Osteoblast (primary cell): ENCODE data around the gene MST1. TPM values are rescaled to one million over a fixed set of nuclear protein-coding genes. Genes with fewer than 3 reads are reported as not detected.

Experiments used
- DNase-seq: peaks from one replicate; pipeline ENCODE4 v3.0.0; 2011; ENCODE audit warnings: low spot score, mixed read lengths; ENCODE audit not compliant: insufficient read length; ENCODE audit errors: missing footprints
- H2AFZ ChIP-seq: 2 replicates; pipeline ENCODE4 v1.6.0; 2011; ENCODE audit warnings: mild to moderate bottlenecking, low read length
- H3K27ac ChIP-seq: 2 replicates; pipeline ENCODE4 v1.5.1; 2011; ENCODE audit warnings: mild to moderate bottlenecking, low read depth, low read length, moderate library complexity
- H3K27me3 ChIP-seq: 2 replicates; pipeline ENCODE4 v1.6.0; 2012; ENCODE audit warnings: mild to moderate bottlenecking, control low read depth, inconsistent platforms, low read length, moderate library complexity; ENCODE audit not compliant: insufficient read depth
- H3K36me3 ChIP-seq: 2 replicates; pipeline ENCODE4 v1.5.1; 2011; ENCODE audit warnings: mild to moderate bottlenecking, low read length, control low read depth, moderate library complexity; ENCODE audit not compliant: insufficient read depth
- H3K4me1 ChIP-seq: 2 replicates; pipeline ENCODE4 v1.5.1; 2011; ENCODE audit warnings: mild to moderate bottlenecking, low read length, control low read depth, moderate library complexity; ENCODE audit not compliant: insufficient read depth
- H3K4me2 ChIP-seq: 2 replicates; pipeline ENCODE4 v1.6.0; 2011; ENCODE audit warnings: mild to moderate bottlenecking, low read length; ENCODE audit not compliant: insufficient read depth
- H3K4me3 ChIP-seq: fragments of 200-600 bp; sonication (generic); 3 replicates; pipeline ENCODE4 v1.5.1; 2012; ENCODE audit warnings: mild to moderate bottlenecking, low read length, inconsistent platforms; ENCODE audit not compliant: insufficient read depth
- H3K79me2 ChIP-seq: 2 replicates; pipeline ENCODE4 v1.6.0; 2012; ENCODE audit warnings: mild to moderate bottlenecking, low read length, control low read depth, inconsistent platforms; ENCODE audit not compliant: insufficient read depth
- H3K9me3 ChIP-seq: 2 replicates; pipeline ENCODE4 v1.5.1; 2011; ENCODE audit warnings: low read depth, low read length, control low read depth
- H4K20me1 ChIP-seq: 2 replicates; pipeline ENCODE4 v1.6.0; 2012; ENCODE audit warnings: mild to moderate bottlenecking, low read length, control low read depth; ENCODE audit not compliant: insufficient read depth
- CTCF ChIP-seq: IDR thresholded peaks from 2 replicates; pipeline ENCODE4 v1.5.1; 2011; ENCODE audit warnings: mild to moderate bottlenecking, low read depth, low read length, moderate library complexity; ENCODE audit errors: extremely low read depth
- total RNA-seq: library from RNA; depleted of rRNA; stranded (reverse); fragments of >200 nt; gene quantifications from 2 replicates; pipeline ENCODE4 v1.2.3, GENCODE V29; 2012

MST1 gene
- total RNA-seq, 1 donor, result 6.9 TPM

DNA sequence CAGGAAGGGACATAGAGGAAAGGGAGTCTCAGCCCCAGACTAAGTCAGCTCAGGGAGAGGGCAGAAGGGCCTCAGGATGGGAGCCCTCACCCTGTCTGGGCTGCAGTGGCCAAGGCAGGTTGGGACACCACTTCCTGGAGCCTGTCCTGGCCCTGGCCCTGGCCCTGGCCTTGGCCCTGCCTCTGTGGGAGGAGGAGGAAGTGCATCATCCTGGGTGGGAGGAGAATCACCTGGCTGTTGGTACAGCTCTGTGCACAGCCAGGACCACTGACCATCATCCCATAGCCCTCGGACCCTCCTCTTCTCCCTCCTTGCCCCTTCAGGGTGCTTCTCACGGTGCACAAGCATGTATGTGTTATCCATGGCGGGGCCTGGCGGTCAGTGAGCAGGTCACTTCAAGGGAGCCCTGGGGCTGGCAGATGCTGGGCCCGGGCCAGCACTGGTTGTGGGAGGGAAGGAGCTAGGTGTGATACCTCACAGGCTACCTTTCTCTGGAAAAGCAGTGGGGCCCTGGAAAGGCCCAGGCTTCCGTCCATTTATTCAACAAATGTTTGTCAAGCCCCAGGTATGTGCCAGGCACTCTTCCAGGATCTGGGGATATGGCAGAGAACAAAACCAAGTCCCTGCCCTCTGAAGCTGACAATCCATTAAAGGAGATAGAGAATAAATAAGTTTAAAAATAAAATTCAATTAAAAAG, 23.3 kb downstream of the MST1 start:
- Histone ChIP-seq H2AFZ (no peak overlapping the region), H3K27me3 (peaks cover 3% of the 10 kb centered on the region), H3K4me2 (no peak overlapping the region), H3K36me3 (no peaks in the 10 kb centered on the region), H3K4me1 (peaks cover 13% of the 10 kb centered on the region), H3K4me3 (no peak overlapping the region), H3K27ac (no peak overlapping the region), H3K9me3 (no peaks in the 10 kb centered on the region), H4K20me1 (peaks cover 3% of the 10 kb centered on the region), H3K79me2 (no peaks in the 10 kb centered on the region)
- TF ChIP-seq CTCF, result no peak
- no peak for DNase-seq

DNA sequence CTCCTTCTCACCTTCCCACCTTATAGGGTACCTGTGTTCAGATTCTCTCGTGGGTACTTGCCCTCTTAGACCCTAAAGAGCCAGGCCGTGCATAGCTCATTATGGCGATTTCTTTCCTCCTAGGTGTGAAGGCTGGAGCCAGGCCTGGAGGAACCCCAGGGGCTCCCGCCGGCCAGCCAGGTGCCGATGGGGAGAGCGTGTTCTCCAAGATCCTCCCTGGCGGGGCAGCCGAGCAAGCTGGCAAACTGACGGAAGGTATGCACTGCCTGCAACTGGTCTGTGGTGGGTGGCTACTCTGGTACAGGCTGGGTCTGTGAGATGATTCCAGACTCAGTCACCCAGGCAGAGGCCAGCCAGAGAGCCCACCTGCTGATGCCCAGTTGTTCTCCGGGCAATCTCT, 25.0 kb downstream of the MST1 start:
- Histone ChIP-seq H3K36me3 (no peaks in the 10 kb centered on the region), H3K27me3 (peaks cover 3% of the 10 kb centered on the region), H2AFZ (no peak overlapping the region), H3K27ac (no peak overlapping the region), H3K4me3 (no peak overlapping the region), H3K9me3 (no peaks in the 10 kb centered on the region), H3K4me1 (peaks cover 12% of the 10 kb centered on the region), H3K4me2 (no peak overlapping the region), H3K79me2 (no peaks in the 10 kb centered on the region), H4K20me1 (peaks cover 2% of the 10 kb centered on the region)
- no peak for DNase-seq
- no peak for TF ChIP-seq CTCF

DNA sequence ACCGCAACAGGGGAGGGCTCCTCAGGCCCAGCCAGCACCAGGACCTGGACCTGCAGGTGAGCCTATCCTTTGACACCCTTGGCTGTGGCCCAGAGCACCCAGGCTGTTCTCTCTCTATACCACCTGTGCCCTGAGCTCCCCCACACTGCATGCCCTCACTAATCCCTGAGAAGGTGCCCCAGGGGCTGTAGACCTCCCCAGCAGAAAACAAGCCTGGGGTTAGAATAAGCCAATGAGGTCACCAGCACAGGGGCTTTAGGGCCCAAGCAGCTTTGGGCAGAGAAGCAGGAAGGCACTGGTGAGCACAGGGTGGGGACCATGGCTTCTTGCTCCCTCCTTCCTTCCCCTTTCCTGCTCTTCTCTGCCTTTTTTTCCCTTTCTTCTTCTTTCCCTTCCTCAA, 25.4 kb downstream of the MST1 start:
- DNase-seq, result no peak
- peaks cover 8% of the 10 kb centered on the region for H3K4me1 ChIP-seq

More for the DNA sequence above, 25.4 kb downstream of the MST1 start:
- no peak overlapping the region for H3K27ac ChIP-seq
- H3K4me3 ChIP-seq, result no peak overlapping the region
- H3K79me2 ChIP-seq, result no peaks in the 10 kb centered on the region
- no peak overlapping the region for H3K4me2 ChIP-seq
- no peaks in the 10 kb centered on the region for H3K9me3 ChIP-seq
- TF ChIP-seq CTCF, result no peak
- H3K27me3 ChIP-seq, result peaks cover 3% of the 10 kb centered on the region
- H3K36me3 ChIP-seq, result no peaks in the 10 kb centered on the region
- H2AFZ ChIP-seq, result no peak overlapping the region
- no peaks in the 10 kb centered on the region for H4K20me1 ChIP-seq
